GM12864 (cell line): ENCODE measurements around the gene ATAD2B.
"Not testable (repeated sequence)": the region's sequence is repeated elsewhere in the genome, so short reads cannot be mapped to it uniquely, and the experiment has no call there.

Experiments used
- DNase-seq: peaks from one replicate; pipeline ENCODE4 v3.0.0-alpha.2; 2011; ENCODE audit warnings: low read depth
- H3K4me3 ChIP-seq: 2 replicates; pipeline ENCODE4 v1.5.1; 2011; ENCODE audit warnings: mild to moderate bottlenecking, low read depth, low read length, control low read depth
- CTCF ChIP-seq: IDR thresholded peaks from 2 replicates; pipeline ENCODE4 v1.5.1; 2011; ENCODE audit warnings: low read depth, mild to moderate bottlenecking, moderate library complexity, low read length, control low read depth, inconsistent platforms; ENCODE audit errors: missing control alignments

The ATAD2B gene

DNA sequence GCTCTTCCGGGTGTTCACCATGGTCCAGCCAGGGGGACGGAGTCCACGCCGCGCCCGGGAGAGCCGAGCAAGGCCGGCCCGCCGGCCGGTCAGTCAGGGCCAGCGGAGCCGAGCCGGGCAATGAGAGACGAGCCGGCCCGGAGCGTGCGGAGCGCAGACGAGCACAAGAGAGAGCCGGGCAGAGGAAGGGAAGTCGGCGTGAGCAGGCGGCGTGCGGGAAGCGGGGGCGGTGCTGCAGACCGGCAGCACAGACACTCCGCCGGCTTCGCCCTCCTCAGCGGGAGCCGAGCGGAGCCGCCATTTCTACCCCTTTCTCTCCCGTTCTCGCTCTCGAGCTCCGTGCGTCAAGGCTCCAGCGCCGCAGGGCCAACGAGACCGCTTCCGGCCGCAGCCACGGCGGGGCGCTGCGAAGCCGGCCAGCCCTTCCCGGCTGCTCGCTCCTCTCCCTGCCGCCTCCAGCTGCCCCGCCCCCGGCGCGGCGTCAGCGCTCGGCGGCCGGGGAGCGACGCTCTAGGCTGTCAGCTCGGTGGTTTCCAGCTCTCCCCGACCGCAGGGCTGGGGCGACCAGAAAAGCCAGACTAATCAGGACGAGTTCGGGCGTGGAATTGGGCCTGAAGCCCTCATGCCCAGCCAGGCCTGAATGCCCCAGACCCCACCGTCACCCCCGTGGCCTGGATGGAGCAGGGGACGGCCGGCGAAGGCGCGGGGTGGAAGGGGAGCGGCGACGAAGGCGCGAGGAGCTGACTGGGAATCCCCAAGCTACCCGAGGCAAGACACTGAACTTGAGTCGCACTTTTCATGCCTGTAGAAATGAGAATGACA is at the start of gene ATAD2B:
Gene ATAD2B, minus strand, starts transcription at position 374 of the 822 bp plus-strand sequence. Its CDS starts 353 bp downstream, at position 21.
- DNase-seq: peak; percentile 83
- TF ChIP-seq CTCF: peak; percentile 86
- H3K4me3 ChIP-seq: peak within 1 kb of the TSS; percentile 97

GRCh38 chr2:23967846-23968245 is 40.9 kb upstream of the ATAD2B start:
- no peak overlapping the region for H3K4me3 ChIP-seq
- no peak for DNase-seq
- no peak for TF ChIP-seq CTCF

- TF ChIP-seq CTCF: no peak
- no peak for DNase-seq
- H3K4me3 ChIP-seq: no peak overlapping the region
Observed at GRCh38 chr2:23954325-23955014, 27.5 kb upstream of the ATAD2B start.

DNA sequence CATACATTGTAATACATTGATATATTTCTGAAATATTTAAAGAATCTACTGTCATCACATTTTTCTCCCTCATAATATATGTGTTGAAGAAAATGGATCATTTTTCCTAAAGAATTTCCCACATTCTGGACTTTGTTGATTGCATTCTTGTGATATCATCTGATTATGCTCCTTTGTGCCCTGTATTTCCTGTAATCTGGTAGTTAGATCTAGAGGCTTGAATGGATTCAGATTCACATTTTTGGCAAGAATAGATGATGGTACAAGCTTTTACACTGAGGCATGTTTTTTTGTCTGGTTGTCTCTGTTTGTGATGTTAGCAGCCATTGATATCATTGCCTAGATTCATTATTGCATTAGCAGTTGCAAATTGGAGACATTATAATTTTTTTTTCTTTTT is 26.7 kb upstream of the ATAD2B start:
- H3K4me3 ChIP-seq: no peak overlapping the region
- no peak for DNase-seq
- no peak for TF ChIP-seq CTCF

GRCh38 chr2:23952558-23952957 is 25.6 kb upstream of the ATAD2B start:
- not testable (repeated sequence) for DNase-seq, H3K4me3 ChIP-seq

DNA sequence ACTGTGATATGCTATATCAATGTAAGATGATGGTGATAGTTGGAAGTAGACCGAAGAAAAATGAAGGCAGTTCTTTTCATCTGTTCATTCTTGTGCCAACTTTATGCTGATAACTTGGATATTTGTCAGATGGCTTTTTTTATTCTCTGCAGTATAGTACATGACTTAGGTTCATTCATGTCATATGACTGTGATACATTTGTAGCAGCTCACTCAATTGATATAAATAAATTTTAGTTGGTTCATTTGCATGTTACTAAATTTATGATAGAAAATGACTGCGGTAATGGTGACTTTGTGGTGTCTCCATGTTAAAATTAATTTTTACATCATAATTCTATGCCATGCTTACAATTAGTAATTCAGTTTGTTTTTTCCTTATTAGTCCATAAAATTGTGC is 20.4 kb upstream of the ATAD2B start:
- H3K4me3 ChIP-seq: no peak overlapping the region

More for the DNA sequence above, 20.4 kb upstream of the ATAD2B start:
- TF ChIP-seq CTCF: no peak
- no peak for DNase-seq
